Measurements from ENCODE around the gene RRAD.

RRAD gene

GRCh38 chr16:66931665-66932064 is 6.3 kb upstream of the RRAD start:
- Histone ChIP-seq H3K36me3 (ENCODE audit: control insufficient read depth, insufficient read depth, low read length) (peaks cover 19% of the 10 kb centered on the region), H3K4me3 (ENCODE audit: extremely low read depth, insufficient read depth, low read length, poor library complexity, severe bottlenecking) (no peak overlapping the region), H3K9me3 (ENCODE audit: control insufficient read depth, low read length) (no peaks in the 10 kb centered on the region), H3K4me1 (ENCODE audit: control insufficient read depth, insufficient read depth, low read length, poor library complexity, severe bottlenecking) (peaks cover 17% of the 10 kb centered on the region), H3K27ac (ENCODE audit: low read depth, low read length, severe bottlenecking) (no peak overlapping the region)
- 88% methylated on average over 2 of the region's 2 CpGs; no CpG with 5 or more reads in 1 of the 2 experiments for WGBS, 2 experiments (ENCODE audit: insufficient coverage in 2 of 2)

GRCh38 chr16:66930189-66930588 is 4.9 kb upstream of the RRAD start:
- H3K9me3 ChIP-seq (ENCODE audit: control insufficient read depth, low read length), result no peaks in the 10 kb centered on the region
- WGBS, 2 experiments (ENCODE audit: insufficient coverage in 2 of 2), result 95 to 100% methylated on average over 1 to 3 of the region's 4 CpGs
- peaks cover 9% of the 10 kb centered on the region for H3K4me1 ChIP-seq (ENCODE audit: control insufficient read depth, insufficient read depth, low read length, poor library complexity, severe bottlenecking)
- H3K36me3 ChIP-seq (ENCODE audit: control insufficient read depth, insufficient read depth, low read length), result peaks cover 17% of the 10 kb centered on the region
- H3K27ac ChIP-seq (ENCODE audit: low read depth, low read length, severe bottlenecking), result no peak overlapping the region
- no peak overlapping the region for H3K4me3 ChIP-seq (ENCODE audit: extremely low read depth, insufficient read depth, low read length, poor library complexity, severe bottlenecking)

DNA sequence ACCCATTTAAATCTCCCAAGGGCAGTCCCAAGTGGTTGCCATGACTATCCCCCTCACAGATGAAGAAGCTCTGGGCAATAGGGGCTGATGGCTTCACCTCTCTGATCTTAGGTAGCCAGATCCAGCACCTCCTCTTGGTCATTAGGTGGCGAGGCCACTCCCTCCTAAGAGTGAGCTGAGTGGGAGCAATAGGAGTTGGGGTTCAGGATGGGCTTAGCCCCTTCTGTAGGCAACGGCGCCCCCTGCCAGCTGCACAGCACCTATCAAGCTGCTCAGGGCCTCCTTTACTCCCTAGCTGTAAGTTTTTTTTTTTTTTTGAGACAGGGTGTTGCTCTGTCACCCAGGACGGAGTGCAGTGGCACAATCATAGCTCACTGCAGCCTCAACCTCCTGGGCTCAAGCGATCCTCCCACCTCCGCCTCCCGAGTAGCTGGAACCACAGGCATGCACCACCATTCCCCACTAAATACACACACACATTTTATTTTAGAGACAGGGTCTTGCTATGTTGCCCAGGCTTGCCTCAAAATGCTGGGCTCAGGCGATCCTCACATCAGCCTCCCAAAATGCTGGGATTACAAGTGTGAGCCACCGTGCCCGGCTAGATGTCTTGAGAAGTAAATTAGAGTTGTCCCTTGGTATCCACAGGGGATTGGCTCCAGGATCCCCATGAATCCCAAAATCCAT is 3.5 kb upstream of the RRAD start:
- 82 to 84% methylated on average over 7 to 9 of the region's 10 CpGs for WGBS, 2 experiments (ENCODE audit: insufficient coverage in 2 of 2)
- peaks cover 9% of the 10 kb centered on the region for H3K4me1 ChIP-seq (ENCODE audit: control insufficient read depth, insufficient read depth, low read length, poor library complexity, severe bottlenecking)
- peaks cover 17% of the 10 kb centered on the region for H3K36me3 ChIP-seq (ENCODE audit: control insufficient read depth, insufficient read depth, low read length)
- H3K4me3 ChIP-seq (ENCODE audit: extremely low read depth, insufficient read depth, low read length, poor library complexity, severe bottlenecking), result no peak overlapping the region
- no peak overlapping the region for H3K27ac ChIP-seq (ENCODE audit: low read depth, low read length, severe bottlenecking)
- H3K9me3 ChIP-seq (ENCODE audit: control insufficient read depth, low read length), result no peaks in the 10 kb centered on the region

- H3K27ac ChIP-seq (ENCODE audit: low read depth, low read length, severe bottlenecking), result no peak overlapping the region
- H3K9me3 ChIP-seq (ENCODE audit: control insufficient read depth, low read length), result no peaks in the 10 kb centered on the region
- H3K4me1 ChIP-seq (ENCODE audit: control insufficient read depth, insufficient read depth, low read length, poor library complexity, severe bottlenecking), result peaks cover 5% of the 10 kb centered on the region
- no peak overlapping the region for H3K4me3 ChIP-seq (ENCODE audit: extremely low read depth, insufficient read depth, low read length, poor library complexity, severe bottlenecking)
- 93% methylated on average over 8 of the region's 8 CpGs for WGBS, 2 experiments (ENCODE audit: insufficient coverage in 2 of 2)
- peaks cover 17% of the 10 kb centered on the region for H3K36me3 ChIP-seq (ENCODE audit: control insufficient read depth, insufficient read depth, low read length)
Measured at GRCh38 chr16:66927918-66928649, 2.7 kb upstream of the RRAD start.

- Histone ChIP-seq H3K4me1 (ENCODE audit: control insufficient read depth, insufficient read depth, low read length, poor library complexity, severe bottlenecking) (peaks cover 5% of the 10 kb centered on the region), H3K9me3 (ENCODE audit: control insufficient read depth, low read length) (no peaks in the 10 kb centered on the region), H3K27ac (ENCODE audit: low read depth, low read length, severe bottlenecking) (no peak overlapping the region), H3K4me3 (ENCODE audit: extremely low read depth, insufficient read depth, low read length, poor library complexity, severe bottlenecking) (no peak overlapping the region), H3K36me3 (ENCODE audit: control insufficient read depth, insufficient read depth, low read length) (peaks cover 9% of the 10 kb centered on the region)
- 57 to 67% methylated on average over 1 to 2 of the region's 3 CpGs for WGBS, 2 experiments (ENCODE audit: insufficient coverage in 2 of 2)
Measured at GRCh38 chr16:66926961-66927436, 1.7 kb upstream of the RRAD start.

GRCh38 chr16:66926171-66926947 is 1.0 kb upstream of the RRAD start:
- Histone ChIP-seq H3K4me1 (ENCODE audit: control insufficient read depth, insufficient read depth, low read length, poor library complexity, severe bottlenecking) (peaks cover 5% of the 10 kb centered on the region), H3K4me3 (ENCODE audit: extremely low read depth, insufficient read depth, low read length, poor library complexity, severe bottlenecking) (no peak overlapping the region)
- WGBS, 2 experiments (ENCODE audit: insufficient coverage in 2 of 2), result 84% methylated on average over 4 to 5 of the region's 5 CpGs

DNA sequence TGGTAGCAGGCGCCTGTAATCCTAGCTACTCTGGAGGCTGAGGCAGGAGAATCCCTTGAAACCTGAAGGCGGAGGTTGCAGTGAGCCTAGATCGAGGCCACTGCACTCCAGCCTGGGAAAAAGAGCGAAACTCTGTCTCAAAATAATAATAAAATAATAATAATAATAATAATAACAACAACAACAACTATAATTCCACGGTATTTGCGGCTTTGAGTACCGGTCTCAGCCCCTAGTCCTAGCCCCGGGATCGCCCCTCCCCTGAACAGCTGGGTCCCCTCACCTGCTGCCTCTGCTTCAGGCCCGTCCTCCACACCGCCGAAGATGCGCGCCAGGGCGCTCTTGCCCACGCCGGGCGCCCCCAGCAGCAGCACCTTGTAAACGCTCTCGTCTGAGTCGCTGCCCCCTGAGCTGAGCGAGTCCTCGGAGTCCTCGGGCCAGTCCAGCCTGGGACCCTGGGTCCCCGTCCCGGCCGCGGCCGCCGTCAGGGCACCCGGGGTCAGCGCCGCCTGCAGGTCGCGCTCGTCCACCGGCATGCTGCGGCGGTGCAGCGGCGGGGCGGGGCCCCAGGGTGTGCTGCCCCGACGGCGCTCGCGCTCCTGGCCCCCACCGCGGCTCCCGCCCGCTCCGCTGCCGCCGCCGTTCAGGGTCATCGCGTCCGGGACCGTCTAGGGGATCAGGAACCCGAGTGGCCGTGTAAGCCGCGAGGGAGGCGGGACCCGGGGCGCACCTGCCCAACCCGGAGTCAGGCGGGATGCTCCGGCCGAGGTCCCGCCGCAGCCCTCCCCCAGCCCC is 611 bp downstream of the RRAD start:
- no peak overlapping the region for H3K27ac ChIP-seq (ENCODE audit: low read depth, low read length, severe bottlenecking)
- 6% methylated on average over 62 to 68 of the region's 72 CpGs for WGBS, 2 experiments (ENCODE audit: insufficient coverage in 2 of 2)
- H3K9me3 ChIP-seq (ENCODE audit: control insufficient read depth, low read length), result no peaks in the 10 kb centered on the region
- peak overlapping the region; percentile 20 for H3K4me3 ChIP-seq (ENCODE audit: extremely low read depth, insufficient read depth, low read length, poor library complexity, severe bottlenecking)
- no peaks in the 10 kb centered on the region for H3K36me3 ChIP-seq (ENCODE audit: control insufficient read depth, insufficient read depth, low read length)
- H3K4me1 ChIP-seq (ENCODE audit: control insufficient read depth, insufficient read depth, low read length, poor library complexity, severe bottlenecking), result peaks cover 9% of the 10 kb centered on the region

More at GRCh38 chr16:66926171-66926947, 1.0 kb upstream of the RRAD start:
- Histone ChIP-seq H3K27ac (ENCODE audit: low read depth, low read length, severe bottlenecking) (no peak overlapping the region), H3K36me3 (ENCODE audit: control insufficient read depth, insufficient read depth, low read length) (peaks cover 3% of the 10 kb centered on the region), H3K9me3 (ENCODE audit: control insufficient read depth, low read length) (no peaks in the 10 kb centered on the region)

- no peak overlapping the region for H3K4me3 ChIP-seq (ENCODE audit: extremely low read depth, insufficient read depth, low read length, poor library complexity, severe bottlenecking)
- H3K4me1 ChIP-seq (ENCODE audit: control insufficient read depth, insufficient read depth, low read length, poor library complexity, severe bottlenecking), result peaks cover 9% of the 10 kb centered on the region
- WGBS, 2 experiments (ENCODE audit: insufficient coverage in 2 of 2), result 97 to 100% methylated on average over 2 of the region's 3 CpGs
- no peaks in the 10 kb centered on the region for H3K9me3 ChIP-seq (ENCODE audit: control insufficient read depth, low read length)
- no peak overlapping the region for H3K27ac ChIP-seq (ENCODE audit: low read depth, low read length, severe bottlenecking)
- H3K36me3 ChIP-seq (ENCODE audit: control insufficient read depth, insufficient read depth, low read length), result no peaks in the 10 kb centered on the region
Measured at GRCh38 chr16:66923866-66924265, 1.5 kb downstream of the RRAD start.

GRCh38 chr16:66923247-66923731 is 2.0 kb downstream of the RRAD start:
- 84 to 88% methylated on average over 15 to 16 of the region's 18 CpGs for WGBS, 2 experiments (ENCODE audit: insufficient coverage in 2 of 2)

More at GRCh38 chr16:66923247-66923731, 2.0 kb downstream of the RRAD start:
- Histone ChIP-seq H3K4me3 (ENCODE audit: extremely low read depth, insufficient read depth, low read length, poor library complexity, severe bottlenecking) (no peak overlapping the region), H3K4me1 (ENCODE audit: control insufficient read depth, insufficient read depth, low read length, poor library complexity, severe bottlenecking) (peaks cover 9% of the 10 kb centered on the region), H3K36me3 (ENCODE audit: control insufficient read depth, insufficient read depth, low read length) (no peaks in the 10 kb centered on the region), H3K9me3 (ENCODE audit: control insufficient read depth, low read length) (no peaks in the 10 kb centered on the region), H3K27ac (ENCODE audit: low read depth, low read length, severe bottlenecking) (no peak overlapping the region)
